Retinal pigment epithelial cell (primary cell): ENCODE measurements around the gene B3GALNT2.

Experiments
- DNase-seq: peaks from one replicate; pipeline ENCODE4 v3.0.0-alpha.2; 2010; ENCODE audit warnings: low read depth
- H3K4me3 ChIP-seq: 2 replicates; pipeline ENCODE4 v1.5.1; 2011; ENCODE audit warnings: mild to moderate bottlenecking, low read length, control low read depth, moderate library complexity
- CTCF ChIP-seq: conservative IDR thresholded peaks from 2 replicates; pipeline ENCODE4 v1.5.1; 2011; ENCODE audit warnings: low read depth, low read length, control low read depth, inconsistent platforms

B3GALNT2 gene

GRCh38 chr1:235421751-235422150 lies 82.5 kb downstream of the B3GALNT2 start:
- TF ChIP-seq CTCF, result no peak
- no peak overlapping the region for H3K4me3 ChIP-seq
- DNase-seq, result no peak

- peak; percentile 84 for TF ChIP-seq CTCF
- peak; percentile 43 for DNase-seq
- no peak overlapping the region for H3K4me3 ChIP-seq
Observed at GRCh38 chr1:235417086-235417697, 87.1 kb downstream of the B3GALNT2 start.

GRCh38 chr1:235416662-235417049 lies 87.6 kb downstream of the B3GALNT2 start:
- no peak for DNase-seq
- H3K4me3 ChIP-seq, result no peak overlapping the region

GRCh38 chr1:235415008-235415904 lies 89.0 kb downstream of the B3GALNT2 start:
- peak; percentile 82 for TF ChIP-seq CTCF
- H3K4me3 ChIP-seq, result no peak overlapping the region
- peak; percentile 42 for DNase-seq

More at GRCh38 chr1:235416662-235417049, 87.6 kb downstream of the B3GALNT2 start:
- TF ChIP-seq CTCF, result no peak

- no peak for DNase-seq
- H3K4me3 ChIP-seq, result no peak overlapping the region
- TF ChIP-seq CTCF, result no peak
Observed at GRCh38 chr1:235411489-235412486, 92.5 kb downstream of the B3GALNT2 start.

DNA sequence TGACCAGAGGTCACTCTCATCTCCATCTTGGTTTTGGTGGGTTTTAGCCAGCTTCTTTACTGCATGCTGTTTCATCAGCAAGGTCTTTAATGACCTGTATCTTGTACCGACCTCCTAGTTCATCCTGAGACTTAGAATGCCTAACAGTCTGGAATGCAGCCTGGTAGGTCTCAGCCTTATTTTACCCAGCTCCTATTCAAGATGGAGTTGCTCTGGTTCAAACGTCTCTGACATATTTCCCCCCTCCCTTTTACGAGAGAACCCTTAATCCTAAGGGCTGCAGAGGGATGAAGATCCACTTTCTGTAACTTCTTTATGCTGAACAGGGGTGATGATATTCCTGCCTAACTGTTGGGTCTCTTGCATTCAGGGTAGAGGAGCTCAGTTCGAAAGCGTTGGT lies 93.8 kb downstream of the B3GALNT2 start:
- no peak for DNase-seq
- TF ChIP-seq CTCF, result no peak
- H3K4me3 ChIP-seq, result no peak overlapping the region
